Central memory CD4-positive, alpha-beta T cell (primary cell): ENCODE measurements around the gene MCCD1.

Experiments used
- DNase-seq: peaks from one replicate; pipeline ENCODE4 v3.0.0; 2022

The MCCD1 gene

DNA sequence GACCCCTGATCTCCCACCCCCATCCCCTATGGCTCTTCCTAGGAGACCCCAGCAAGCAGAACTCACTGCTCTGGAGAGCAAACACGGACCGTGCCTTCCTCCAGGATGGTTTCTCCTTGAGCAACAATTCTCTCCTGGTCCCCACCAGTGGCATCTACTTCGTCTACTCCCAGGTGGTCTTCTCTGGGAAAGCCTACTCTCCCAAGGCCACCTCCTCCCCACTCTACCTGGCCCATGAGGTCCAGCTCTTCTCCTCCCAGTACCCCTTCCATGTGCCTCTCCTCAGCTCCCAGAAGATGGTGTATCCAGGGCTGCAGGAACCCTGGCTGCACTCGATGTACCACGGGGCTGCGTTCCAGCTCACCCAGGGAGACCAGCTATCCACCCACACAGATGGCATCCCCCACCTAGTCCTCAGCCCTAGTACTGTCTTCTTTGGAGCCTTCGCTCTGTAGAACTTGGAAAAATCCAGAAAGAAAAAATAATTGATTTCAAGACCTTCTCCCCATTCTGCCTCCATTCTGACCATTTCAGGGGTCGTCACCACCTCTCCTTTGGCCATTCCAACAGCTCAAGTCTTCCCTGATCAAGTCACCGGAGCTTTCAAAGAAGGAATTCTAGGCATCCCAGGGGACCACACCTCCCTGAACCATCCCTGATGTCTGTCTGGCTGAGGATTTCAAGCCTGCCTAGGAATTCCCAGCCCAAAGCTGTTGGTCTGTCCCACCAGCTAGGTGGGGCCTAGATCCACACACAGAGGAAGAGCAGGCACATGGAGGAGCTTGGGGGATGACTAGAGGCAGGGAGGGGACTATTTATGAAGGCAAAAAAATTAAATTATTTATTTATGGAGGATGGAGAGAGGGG is 44.7 kb downstream of the MCCD1 start:
- no peak for DNase-seq

DNA sequence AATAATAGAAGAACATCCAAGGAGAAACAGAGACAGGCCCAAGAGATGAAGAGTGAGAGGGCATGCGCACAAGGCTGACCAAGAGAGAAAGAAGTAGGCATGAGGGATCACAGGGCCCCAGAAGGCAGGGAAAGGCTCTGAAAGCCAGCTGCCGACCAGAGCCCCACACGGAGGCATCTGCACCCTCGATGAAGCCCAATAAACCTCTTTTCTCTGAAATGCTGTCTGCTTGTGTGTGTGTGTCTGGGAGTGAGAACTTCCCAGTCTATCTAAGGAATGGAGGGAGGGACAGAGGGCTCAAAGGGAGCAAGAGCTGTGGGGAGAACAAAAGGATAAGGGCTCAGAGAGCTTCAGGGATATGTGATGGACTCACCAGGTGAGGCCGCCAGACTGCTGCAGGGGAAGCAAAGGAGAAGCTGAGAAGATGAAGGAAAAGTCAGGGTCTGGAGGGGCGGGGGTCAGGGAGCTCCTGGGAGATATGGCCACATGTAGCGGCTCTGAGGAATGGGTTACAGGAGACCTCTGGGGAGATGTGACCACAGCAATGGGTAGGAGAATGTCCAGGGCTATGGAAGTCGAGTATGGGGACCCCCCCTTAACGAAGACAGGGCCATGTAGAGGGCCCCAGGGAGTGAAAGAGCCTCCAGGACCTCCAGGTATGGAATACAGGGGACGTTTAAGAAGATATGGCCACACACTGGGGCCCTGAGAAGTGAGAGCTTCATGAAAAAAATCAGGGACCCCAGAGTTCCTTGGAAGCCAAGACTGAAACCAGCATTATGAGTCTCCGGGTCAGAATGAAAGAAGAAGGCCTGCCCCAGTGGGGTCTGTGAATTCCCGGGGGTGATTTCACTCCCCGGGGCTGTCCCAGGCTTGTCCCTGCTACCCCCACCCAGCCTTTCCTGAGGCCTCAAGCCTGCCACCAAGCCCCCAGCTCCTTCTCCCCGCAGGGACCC is 45.6 kb downstream of the MCCD1 start:
- DNase-seq, result no peak

DNA sequence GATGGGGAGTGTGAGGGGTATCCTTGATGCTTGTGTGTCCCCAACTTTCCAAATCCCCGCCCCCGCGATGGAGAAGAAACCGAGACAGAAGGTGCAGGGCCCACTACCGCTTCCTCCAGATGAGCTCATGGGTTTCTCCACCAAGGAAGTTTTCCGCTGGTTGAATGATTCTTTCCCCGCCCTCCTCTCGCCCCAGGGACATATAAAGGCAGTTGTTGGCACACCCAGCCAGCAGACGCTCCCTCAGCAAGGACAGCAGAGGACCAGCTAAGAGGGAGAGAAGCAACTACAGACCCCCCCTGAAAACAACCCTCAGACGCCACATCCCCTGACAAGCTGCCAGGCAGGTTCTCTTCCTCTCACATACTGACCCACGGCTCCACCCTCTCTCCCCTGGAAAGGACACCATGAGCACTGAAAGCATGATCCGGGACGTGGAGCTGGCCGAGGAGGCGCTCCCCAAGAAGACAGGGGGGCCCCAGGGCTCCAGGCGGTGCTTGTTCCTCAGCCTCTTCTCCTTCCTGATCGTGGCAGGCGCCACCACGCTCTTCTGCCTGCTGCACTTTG is 46.7 kb downstream of the MCCD1 start, which contains the start of gene TNF:
TSS of gene TNF (plus strand) at position 231 of the 567 bp plus-strand sequence. CDS start at position 408, 177 bp downstream.
- DNase-seq, result peak; percentile 76

GRCh38 chr6:31575952-31576685 is 47.4 kb downstream of the MCCD1 start:
- no peak for DNase-seq

- DNase-seq, result peak; percentile 49
Observed at GRCh38 chr6:31576897-31577578, 48.3 kb downstream of the MCCD1 start.

GRCh38 chr6:31577579-31577966 is 48.8 kb downstream of the MCCD1 start:
- DNase-seq, result no peak

DNA sequence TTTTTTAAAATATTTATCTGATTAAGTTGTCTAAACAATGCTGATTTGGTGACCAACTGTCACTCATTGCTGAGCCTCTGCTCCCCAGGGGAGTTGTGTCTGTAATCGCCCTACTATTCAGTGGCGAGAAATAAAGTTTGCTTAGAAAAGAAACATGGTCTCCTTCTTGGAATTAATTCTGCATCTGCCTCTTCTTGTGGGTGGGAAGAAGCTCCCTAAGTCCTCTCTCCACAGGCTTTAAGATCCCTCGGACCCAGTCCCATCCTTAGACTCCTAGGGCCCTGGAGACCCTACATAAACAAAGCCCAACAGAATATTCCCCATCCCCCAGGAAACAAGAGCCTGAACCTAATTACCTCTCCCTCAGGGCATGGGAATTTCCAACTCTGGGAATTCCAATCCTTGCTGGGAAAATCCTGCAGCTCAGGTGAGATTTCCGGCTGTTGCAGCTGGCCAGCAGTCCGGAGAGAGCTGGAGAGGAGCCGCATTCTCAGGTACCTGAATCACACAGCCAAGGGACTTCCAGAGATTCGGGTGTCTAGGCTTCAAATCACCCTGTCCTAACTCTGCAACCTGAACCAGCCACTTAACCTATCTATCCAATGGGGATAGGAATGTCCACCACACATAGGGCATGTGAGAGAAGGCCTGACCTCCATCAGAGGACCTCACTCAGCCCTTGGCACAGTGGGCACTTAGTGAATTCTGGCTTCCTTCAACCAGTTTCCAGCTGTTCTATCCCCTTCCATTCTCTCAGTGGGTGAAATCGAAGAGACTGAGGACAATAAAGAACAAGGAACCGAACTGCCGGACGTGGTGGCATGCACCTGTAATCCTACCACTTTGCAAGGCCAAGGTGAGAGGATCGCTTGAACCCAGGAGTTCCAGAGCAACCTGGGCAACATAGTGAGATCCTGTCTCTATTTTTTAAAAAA is 49.7 kb downstream of the MCCD1 start:
- no peak for DNase-seq

DNA sequence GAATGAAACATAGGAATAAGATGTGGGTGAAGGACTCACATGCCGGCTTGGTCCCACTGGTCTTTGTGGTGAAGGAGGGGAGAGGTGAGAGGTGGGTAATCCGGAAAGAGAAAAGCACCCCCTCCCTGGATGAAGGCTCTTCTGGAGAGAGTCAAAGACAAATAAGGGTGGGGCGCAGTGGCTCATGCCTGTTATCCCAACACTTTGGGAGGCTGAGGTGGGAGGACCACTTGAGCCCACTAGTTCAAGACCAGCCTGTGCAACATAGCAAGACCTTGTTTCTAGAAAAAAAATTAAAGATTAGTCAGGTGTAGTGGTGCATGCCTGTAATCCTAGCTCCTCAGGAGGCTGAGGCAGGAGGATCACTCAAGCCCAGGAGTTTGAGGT is 50.4 kb downstream of the MCCD1 start:
- DNase-seq, result no peak
